Effector memory CD4-positive, alpha-beta T cell (primary cell): ENCODE measurements around the gene LENG1.
"Not testable (repeated sequence)": the region's sequence is repeated elsewhere in the genome, so short reads cannot be mapped to it uniquely, and the experiment has no call there.

ENCODE experiments used
- DNase-seq, 3 donors: peaks; one replicate each; pipeline ENCODE4 v3.0.0-alpha.2; 2020
- H3K27ac ChIP-seq: 2 replicates; pipeline ENCODE4 v1.7.0; 2013; ENCODE audit warnings: mild to moderate bottlenecking, low read length, moderate library complexity; ENCODE audit not compliant: insufficient read depth, poor library complexity, severe bottlenecking
- H3K27me3 ChIP-seq: replicated peaks from 2 replicates; pipeline ENCODE4 v1.7.0; 2013; ENCODE audit warnings: mild to moderate bottlenecking, low read length; ENCODE audit not compliant: insufficient read depth, control insufficient read depth, poor library complexity, severe bottlenecking
- H3K36me3 ChIP-seq: 2 replicates; pipeline ENCODE4 v1.7.0; 2013; ENCODE audit warnings: mild to moderate bottlenecking, low read length, moderate library complexity; ENCODE audit not compliant: control insufficient read depth, insufficient read depth
- H3K4me1 ChIP-seq: 2 replicates; pipeline ENCODE4 v1.7.0; 2013; ENCODE audit warnings: low read length, mild to moderate bottlenecking; ENCODE audit not compliant: control insufficient read depth, insufficient read depth, poor library complexity, severe bottlenecking
- H3K4me3 ChIP-seq: 2 replicates; pipeline ENCODE4 v1.7.0; 2013; ENCODE audit warnings: low read length, low read depth, mild to moderate bottlenecking; ENCODE audit not compliant: insufficient read depth, poor library complexity, severe bottlenecking
- H3K9me3 ChIP-seq: 2 replicates; pipeline ENCODE4 v1.7.0; 2013; ENCODE audit warnings: mild to moderate bottlenecking, low read length, moderate library complexity; ENCODE audit not compliant: control insufficient read depth

Gene LENG1

GRCh38 chr19:54201980-54202379 lies 42.5 kb upstream of the LENG1 start:
- Histone ChIP-seq H3K4me3 (peak overlapping the region; percentile 84), H3K27me3 (no peaks in the 10 kb centered on the region), H3K36me3 (peaks cover 48% of the 10 kb centered on the region), H3K27ac (peak overlapping the region; percentile 94), H3K9me3 (no peaks in the 10 kb centered on the region), H3K4me1 (peaks cover 32% of the 10 kb centered on the region)
- no peak for DNase-seq

GRCh38 chr19:54201172-54201701 lies 41.7 kb upstream of the LENG1 start:
- H3K36me3 ChIP-seq = peaks cover 41% of the 10 kb centered on the region
- no peak for DNase-seq
- peak overlapping the region; percentile 84 for H3K4me3 ChIP-seq
- H3K4me1 ChIP-seq = peaks cover 26% of the 10 kb centered on the region
- H3K27ac ChIP-seq = peak overlapping the region; percentile 94
- H3K9me3 ChIP-seq = no peaks in the 10 kb centered on the region
- H3K27me3 ChIP-seq = no peaks in the 10 kb centered on the region

DNA sequence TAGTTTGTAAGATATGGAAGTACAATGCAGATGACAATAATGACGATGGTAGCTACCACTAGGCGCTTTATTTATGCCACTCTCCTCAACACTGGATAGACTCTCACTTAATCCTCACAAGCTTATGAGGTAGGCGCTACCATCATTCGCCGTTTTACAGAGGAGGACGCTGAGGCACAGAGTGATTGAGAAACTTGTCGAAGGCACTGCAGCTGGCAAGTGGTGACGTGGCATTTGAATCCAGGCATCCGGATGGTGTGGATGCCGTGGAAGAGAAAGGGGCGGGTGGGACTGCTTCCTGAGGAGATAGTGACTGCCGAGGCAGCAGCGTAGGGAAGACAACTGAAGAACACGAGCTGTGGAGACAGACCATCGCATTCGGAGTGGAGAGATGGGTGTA lies 39.9 kb upstream of the LENG1 start:
- Histone ChIP-seq H3K4me1 (peaks cover 26% of the 10 kb centered on the region), H3K36me3 (peaks cover 30% of the 10 kb centered on the region), H3K27ac (no peak overlapping the region), H3K4me3 (no peak overlapping the region), H3K27me3 (no peaks in the 10 kb centered on the region), H3K9me3 (no peaks in the 10 kb centered on the region)
- DNase-seq = no peak

DNA sequence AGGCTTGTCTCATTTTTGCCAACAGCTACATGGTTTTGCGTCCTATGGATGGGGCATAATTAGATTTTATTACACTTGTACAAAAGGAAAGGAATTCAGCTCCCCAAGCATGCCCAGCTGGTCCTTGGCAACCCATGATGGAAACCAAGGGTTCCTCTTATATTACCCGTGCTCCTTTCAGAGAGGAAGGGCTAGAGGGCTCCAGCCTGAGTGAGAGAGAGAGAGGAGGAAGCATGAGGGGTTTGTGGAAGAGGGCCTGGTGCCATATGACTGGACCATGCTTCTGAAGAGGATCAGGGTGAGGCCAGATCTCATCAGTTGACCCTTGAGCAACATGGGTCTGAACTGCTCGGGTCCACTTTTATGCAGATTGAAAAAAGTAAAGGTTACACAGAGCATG lies 37.6 kb upstream of the LENG1 start:
- no peaks in the 10 kb centered on the region for H3K9me3 ChIP-seq
- H3K36me3 ChIP-seq = peaks cover 21% of the 10 kb centered on the region
- no peak overlapping the region for H3K4me3 ChIP-seq
- DNase-seq = no peak
- no peaks in the 10 kb centered on the region for H3K27me3 ChIP-seq
- no peak overlapping the region for H3K27ac ChIP-seq
- peaks cover 11% of the 10 kb centered on the region for H3K4me1 ChIP-seq

GRCh38 chr19:54196536-54196935 lies 37.0 kb upstream of the LENG1 start:
- H3K36me3 ChIP-seq = peaks cover 15% of the 10 kb centered on the region
- no peak overlapping the region for H3K4me3 ChIP-seq
- peaks cover 11% of the 10 kb centered on the region for H3K4me1 ChIP-seq
- no peak overlapping the region for H3K27ac ChIP-seq
- H3K9me3 ChIP-seq = no peaks in the 10 kb centered on the region
- H3K27me3 ChIP-seq = no peaks in the 10 kb centered on the region
- DNase-seq = no peak

- not testable (repeated sequence) for H3K27me3 ChIP-seq, H3K9me3 ChIP-seq, H3K27ac ChIP-seq, DNase-seq, H3K4me3 ChIP-seq
- Histone ChIP-seq H3K4me1 (peaks cover 10% of the 10 kb centered on the region), H3K36me3 (peaks cover 15% of the 10 kb centered on the region)
Observed at GRCh38 chr19:54194463-54194862, 34.9 kb upstream of the LENG1 start.

- H3K27ac ChIP-seq = no peak overlapping the region
- no peaks in the 10 kb centered on the region for H3K27me3 ChIP-seq
- H3K4me1 ChIP-seq = peaks cover 21% of the 10 kb centered on the region
- no peaks in the 10 kb centered on the region for H3K9me3 ChIP-seq
- no peak overlapping the region for H3K4me3 ChIP-seq
- peaks cover 15% of the 10 kb centered on the region for H3K36me3 ChIP-seq
- no peak for DNase-seq
Observed at GRCh38 chr19:54193011-54193410, 33.5 kb upstream of the LENG1 start.

- Histone ChIP-seq H3K27ac (peak overlapping the region; percentile 96), H3K36me3 (peaks cover 15% of the 10 kb centered on the region), H3K9me3 (no peaks in the 10 kb centered on the region), H3K27me3 (no peaks in the 10 kb centered on the region), H3K4me1 (peaks cover 22% of the 10 kb centered on the region), H3K4me3 (peak overlapping the region; percentile 85)
- no peak for DNase-seq
Observed at GRCh38 chr19:54191811-54192453, 32.4 kb upstream of the LENG1 start.

- H3K27ac ChIP-seq = peak within 1 kb of the TSS; percentile 96
- peak within 1 kb of the TSS; percentile 85 for H3K4me3 ChIP-seq
- no peaks in the 10 kb centered on the region for H3K9me3 ChIP-seq
- peak in 2 of 3 donors; percentile 80 to 85 for DNase-seq
- peaks cover 22% of the 10 kb centered on the region for H3K4me1 ChIP-seq
- peaks cover 15% of the 10 kb centered on the region for H3K36me3 ChIP-seq
- no peaks in the 10 kb centered on the region for H3K27me3 ChIP-seq
Observed at GRCh38 chr19:54191011-54191810, 31.7 kb upstream of the LENG1 start, which contains the start of gene TSEN34. Gene TSEN34 (plus strand): TSS chr19:54191308. CDS start chr19:54191365, 57 bp downstream.

GRCh38 chr19:54190503-54191010 lies 31.0 kb upstream of the LENG1 start:
- H3K36me3 ChIP-seq = peaks cover 13% of the 10 kb centered on the region
- peak; percentile 100 for DNase-seq
- peaks cover 22% of the 10 kb centered on the region for H3K4me1 ChIP-seq
- peak overlapping the region; percentile 85 for H3K4me3 ChIP-seq
- H3K27ac ChIP-seq = peak overlapping the region; percentile 96
- H3K9me3 ChIP-seq = no peaks in the 10 kb centered on the region
- H3K27me3 ChIP-seq = no peaks in the 10 kb centered on the region
